H1 (cell line): Measurements from ENCODE around the gene TDRD5.

Source experiments
- ASH2L ChIP-seq: fragments of 200-600, 300-600 bp; sonication (generic); IDR thresholded peaks from one replicate; pipeline ENCODE4 v1.7.1; 2017; ENCODE audit warnings: low read length
- NRF1 ChIP-seq: IDR thresholded peaks from 2 replicates; pipeline ENCODE4 v1.6.1; 2011; ENCODE audit warnings: mild to moderate bottlenecking, low read depth, low read length, improper control_type of control experiment
- POLR2A ChIP-seq, 2 experiments: IDR thresholded peaks; 1 replicate in 1 of 2; 2 replicates in 1 of 2; pipeline ENCODE4 v1.6.1; 2011; ENCODE audit warnings: low read depth in 2 of 2, low read length in 2 of 2, mild to moderate bottlenecking in 2 of 2; ENCODE audit errors: control extremely low read depth in 1 of 2
- RFX5 ChIP-seq: IDR thresholded peaks from 2 replicates; pipeline ENCODE4 v1.6.1; 2011; ENCODE audit warnings: low read depth, low read length, improper control_type of control experiment, borderline replicate concordance
- TAF7 ChIP-seq: optimal IDR thresholded peaks from 2 replicates; pipeline ENCODE3; 2011; ENCODE audit warnings: low read depth, mild to moderate bottlenecking, inconsistent platforms, low read length, moderate library complexity, borderline replicate concordance
- TF ChIP-seq, protein P1 (sequence below): IDR thresholded peaks from 2 replicates; pipeline ENCODE4 v1.6.1; 2012; ENCODE audit warnings: inconsistent platforms

DNA sequence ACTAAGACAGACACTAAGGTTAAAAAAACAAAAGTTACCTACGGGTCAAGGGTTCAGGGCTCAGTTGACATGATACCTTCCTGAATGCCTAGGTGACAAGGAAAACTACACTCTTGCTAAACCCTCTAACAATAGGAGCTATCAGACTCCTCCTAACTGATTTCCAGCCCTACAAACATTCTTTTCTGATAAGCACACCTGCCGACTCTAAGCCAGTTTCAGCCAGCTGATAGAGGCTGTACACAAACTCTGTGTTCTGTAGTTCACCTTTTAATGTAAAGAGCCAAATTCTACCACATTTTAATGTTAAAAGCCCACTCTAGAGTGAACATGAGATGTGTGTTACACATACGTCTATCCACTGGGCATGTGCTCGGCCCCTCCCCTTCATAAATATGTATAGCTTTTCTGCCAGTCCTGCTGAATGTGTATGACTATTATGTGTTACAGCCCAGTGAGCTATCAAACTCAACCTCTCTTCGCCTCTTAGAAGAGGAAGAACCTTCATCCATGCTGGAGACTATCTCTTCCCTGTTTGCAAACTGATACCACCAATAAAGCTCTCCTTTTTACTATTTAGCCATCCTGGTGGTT lies 111.4 kb downstream of the TDRD5 start:
- no peak for TF ChIP-seq POLR2A (IDR thresholded peaks at IDR 0.05; ENCODE audit: control extremely low read depth in 1 of 2, low read depth in 2 of 2, low read length in 2 of 2)
- TF ChIP-seq, protein P1, sequence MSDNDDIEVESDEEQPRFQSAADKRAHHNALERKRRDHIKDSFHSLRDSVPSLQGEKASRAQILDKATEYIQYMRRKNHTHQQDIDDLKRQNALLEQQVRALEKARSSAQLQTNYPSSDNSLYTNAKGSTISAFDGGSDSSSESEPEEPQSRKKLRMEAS = no peak
- TF ChIP-seq NRF1 = no peak
- no peak for TF ChIP-seq TAF7
- TF ChIP-seq RFX5 = no peak
- no peak for TF ChIP-seq ASH2L
